Transverse colon (tissue), 3 donors: ENCODE measurements around the gene KCTD1.

Source experiments
- CTCF ChIP-seq, 5 experiments: fragments of 200-600 bp in 3 of 5; fragments of 450-650 bp in 2 of 5; sonication (generic) in 3 of 5; IDR thresholded peaks; 1 replicate in 2 of 5; 2 replicates in 3 of 5; pipeline ENCODE4 v1.5.1; 2016 to 2017; ENCODE audit warnings: antibody characterized with exemption in 5 of 5, inconsistent platforms in 3 of 5, mild to moderate bottlenecking in 2 of 5, moderate library complexity in 1 of 5
- POLR2A ChIP-seq: fragments of 450-650 bp; IDR thresholded peaks from one replicate; pipeline ENCODE4 v1.6.1; 2016; ENCODE audit warnings: antibody characterized with exemption, mild to moderate bottlenecking, moderate library complexity

DNA sequence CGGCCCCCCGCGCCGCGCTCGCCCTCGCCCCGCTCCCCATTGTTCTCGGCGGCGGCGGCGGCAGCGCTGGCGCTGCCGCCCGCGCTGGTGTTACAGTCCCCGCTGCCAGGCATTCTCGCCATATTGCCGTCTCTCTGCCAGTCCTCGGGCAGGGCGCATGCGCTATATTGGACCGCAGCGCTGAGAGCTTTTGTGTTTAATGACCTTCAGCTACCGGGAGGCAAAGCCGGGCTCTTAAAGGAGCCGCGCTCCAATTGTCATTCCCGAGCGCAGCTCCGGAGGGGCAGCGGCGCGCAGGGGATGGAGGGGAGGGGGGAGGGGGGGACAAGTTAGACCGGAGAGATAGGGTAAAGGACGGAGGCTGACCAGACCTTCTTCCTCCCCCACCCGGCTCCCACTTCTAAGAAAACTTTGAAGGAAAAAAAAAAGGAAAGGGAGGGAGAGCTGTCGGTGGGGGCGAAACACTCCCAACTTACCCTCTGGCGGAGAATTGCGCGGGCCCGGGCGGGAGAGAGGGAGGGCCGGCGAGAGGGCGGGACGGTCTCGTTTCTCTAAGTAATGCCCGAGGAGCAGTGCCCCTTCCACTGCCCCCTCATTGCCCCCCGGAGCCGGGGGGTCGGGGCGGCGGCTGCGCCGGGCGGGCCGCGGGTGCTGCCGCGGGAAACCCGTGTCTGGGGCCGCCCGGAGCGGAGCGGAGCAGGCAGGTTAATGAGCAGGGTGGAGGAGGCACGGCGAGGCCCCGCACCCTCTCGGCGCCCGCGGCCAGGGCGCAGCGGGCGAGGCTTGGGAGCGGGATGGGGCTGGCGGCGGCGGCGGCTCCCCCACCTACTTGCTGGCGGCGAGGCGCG is at the start of gene KCTD1:
- TF ChIP-seq POLR2A, result no peak
- TF ChIP-seq CTCF (IDR thresholded peaks at IDR 0.05), result no peak
